Activated T-helper 17 cell treated with anti-CD3 and anti-CD28 coated beads, Interleukin-2, amount 50 U/mL, for 72 hours (primary cell): ENCODE results near the gene OPRD1. TPM values are rescaled to one million over a fixed set of nuclear protein-coding genes. Genes with fewer than 3 reads are reported as not detected.
A peak's percentile ranks its signal among the peaks of the same experiment; 100 is the strongest.
"Not testable (repeated sequence)": the region's sequence is repeated elsewhere in the genome, so short reads cannot be mapped to it uniquely, and the experiment has no call there.

ENCODE experiments used
- ATAC-seq: fragments of 150-1000 bp; cut with Tn5 transposase; replicated peaks from 2 replicates; pipeline ENCODE4 v1.10.0; 2021; ENCODE audit warnings: mild to moderate bottlenecking, moderate library complexity
- H3K27ac Mint-ChIP-seq: one replicate; pipeline ENCODE4 v1.8.0; 2022; ENCODE audit warnings: mixed read lengths
- H3K27me3 Mint-ChIP-seq: one replicate; pipeline ENCODE4 v1.8.0; 2022; ENCODE audit warnings: mixed read lengths
- H3K36me3 Mint-ChIP-seq: one replicate; pipeline ENCODE4 v1.8.0; 2022; ENCODE audit warnings: low read depth, mild to moderate bottlenecking, mixed read lengths
- H3K4me1 Mint-ChIP-seq: one replicate; pipeline ENCODE4 v1.8.0; 2022; ENCODE audit warnings: mixed read lengths
- H3K4me3 Mint-ChIP-seq: one replicate; pipeline ENCODE4 v1.8.0; 2022; ENCODE audit warnings: mild to moderate bottlenecking, mixed read lengths
- H3K9me3 Mint-ChIP-seq: one replicate; pipeline ENCODE4 v1.8.0; 2022; ENCODE audit warnings: mixed read lengths
- total RNA-seq, 2 donors: library from RNA; stranded (reverse); gene quantifications; one replicate each; pipeline ENCODE4 v1.2.3, GENCODE V29; 2022

OPRD1 gene
- total RNA-seq, 2 donors from 2014 or later = not detected

- not testable (repeated sequence) for H3K4me1 Mint-ChIP-seq, H3K9me3 Mint-ChIP-seq, H3K27ac Mint-ChIP-seq, H3K4me3 Mint-ChIP-seq, ATAC-seq, H3K36me3 Mint-ChIP-seq
- H3K27me3 Mint-ChIP-seq = peaks cover 11% of the 10 kb centered on the region
Observed at GRCh38 chr1:28847207-28847606, 35.2 kb downstream of the OPRD1 start.

- ATAC-seq = no peak
- H3K4me1 Mint-ChIP-seq = peaks cover 9% of the 10 kb centered on the region
- H3K9me3 Mint-ChIP-seq = no peaks in the 10 kb centered on the region
- no peaks in the 10 kb centered on the region for H3K36me3 Mint-ChIP-seq
- no peak overlapping the region for H3K27ac Mint-ChIP-seq
- peaks cover 11% of the 10 kb centered on the region for H3K27me3 Mint-ChIP-seq
- H3K4me3 Mint-ChIP-seq = no peak overlapping the region
Observed at GRCh38 chr1:28848416-28848815, 36.4 kb downstream of the OPRD1 start.

GRCh38 chr1:28853093-28853742 lies 41.2 kb downstream of the OPRD1 start:
- Mint-ChIP-seq H3K36me3 (no peaks in the 10 kb centered on the region), H3K4me3 (no peak overlapping the region), H3K27ac (no peak overlapping the region), H3K9me3 (no peaks in the 10 kb centered on the region), H3K27me3 (peaks cover 17% of the 10 kb centered on the region), H3K4me1 (peaks cover 4% of the 10 kb centered on the region)
- ATAC-seq = no peak

- not testable (repeated sequence) for ATAC-seq, H3K9me3 Mint-ChIP-seq, H3K4me3 Mint-ChIP-seq, H3K27ac Mint-ChIP-seq, H3K36me3 Mint-ChIP-seq, H3K4me1 Mint-ChIP-seq
- peaks cover 13% of the 10 kb centered on the region for H3K27me3 Mint-ChIP-seq
Observed at GRCh38 chr1:28854406-28854805, 42.4 kb downstream of the OPRD1 start.

- Mint-ChIP-seq H3K27ac (peak overlapping the region; percentile 62), H3K9me3 (no peaks in the 10 kb centered on the region), H3K27me3 (peaks cover 13% of the 10 kb centered on the region), H3K4me3 (no peak overlapping the region), H3K4me1 (no peaks in the 10 kb centered on the region), H3K36me3 (no peaks in the 10 kb centered on the region)
- no peak for ATAC-seq
Observed at GRCh38 chr1:28855046-28855445, 43.1 kb downstream of the OPRD1 start.

- no peaks in the 10 kb centered on the region for H3K36me3 Mint-ChIP-seq
- H3K27ac Mint-ChIP-seq = no peak overlapping the region
- H3K27me3 Mint-ChIP-seq = peaks cover 13% of the 10 kb centered on the region
- ATAC-seq = no peak
- no peaks in the 10 kb centered on the region for H3K4me1 Mint-ChIP-seq
- no peak overlapping the region for H3K4me3 Mint-ChIP-seq
- H3K9me3 Mint-ChIP-seq = no peaks in the 10 kb centered on the region
Observed at GRCh38 chr1:28855469-28855951, 43.5 kb downstream of the OPRD1 start.

GRCh38 chr1:28855969-28856368 lies 44.0 kb downstream of the OPRD1 start:
- H3K4me3 Mint-ChIP-seq = no peak overlapping the region
- H3K36me3 Mint-ChIP-seq = no peaks in the 10 kb centered on the region
- peaks cover 10% of the 10 kb centered on the region for H3K27me3 Mint-ChIP-seq
- no peak for ATAC-seq
- H3K27ac Mint-ChIP-seq = no peak overlapping the region
- no peaks in the 10 kb centered on the region for H3K9me3 Mint-ChIP-seq
- no peaks in the 10 kb centered on the region for H3K4me1 Mint-ChIP-seq

GRCh38 chr1:28860332-28861073 lies 48.5 kb downstream of the OPRD1 start:
- Mint-ChIP-seq H3K4me3 (no peak overlapping the region), H3K4me1 (no peaks in the 10 kb centered on the region), H3K36me3 (no peaks in the 10 kb centered on the region), H3K27ac (no peak overlapping the region), H3K27me3 (no peaks in the 10 kb centered on the region), H3K9me3 (no peaks in the 10 kb centered on the region)
- ATAC-seq = no peak

- no peaks in the 10 kb centered on the region for H3K9me3 Mint-ChIP-seq
- no peaks in the 10 kb centered on the region for H3K4me1 Mint-ChIP-seq
- no peak overlapping the region for H3K4me3 Mint-ChIP-seq
- no peaks in the 10 kb centered on the region for H3K27me3 Mint-ChIP-seq
- H3K27ac Mint-ChIP-seq = no peak overlapping the region
- no peak for ATAC-seq
- H3K36me3 Mint-ChIP-seq = no peaks in the 10 kb centered on the region
Observed at GRCh38 chr1:28862571-28863403, 50.8 kb downstream of the OPRD1 start.

- Mint-ChIP-seq H3K4me1 (no peaks in the 10 kb centered on the region), H3K4me3 (no peak overlapping the region), H3K9me3 (no peaks in the 10 kb centered on the region), H3K36me3 (no peaks in the 10 kb centered on the region), H3K27me3 (peaks cover 2% of the 10 kb centered on the region), H3K27ac (no peak overlapping the region)
- no peak for ATAC-seq
Observed at GRCh38 chr1:28864695-28865094, 52.7 kb downstream of the OPRD1 start.

GRCh38 chr1:28865997-28866650 lies 54.2 kb downstream of the OPRD1 start:
- no peak overlapping the region for H3K4me3 Mint-ChIP-seq
- H3K27me3 Mint-ChIP-seq = peaks cover 4% of the 10 kb centered on the region
- no peak overlapping the region for H3K27ac Mint-ChIP-seq
- no peaks in the 10 kb centered on the region for H3K4me1 Mint-ChIP-seq
- H3K9me3 Mint-ChIP-seq = no peaks in the 10 kb centered on the region
- H3K36me3 Mint-ChIP-seq = no peaks in the 10 kb centered on the region
- ATAC-seq = no peak

- Mint-ChIP-seq H3K36me3 (no peaks in the 10 kb centered on the region), H3K4me3 (no peak overlapping the region), H3K9me3 (no peaks in the 10 kb centered on the region), H3K27ac (no peak overlapping the region), H3K4me1 (no peaks in the 10 kb centered on the region), H3K27me3 (peaks cover 8% of the 10 kb centered on the region)
- ATAC-seq = no peak
Observed at GRCh38 chr1:28867850-28868249, 55.9 kb downstream of the OPRD1 start.

- H3K27me3 Mint-ChIP-seq = peaks cover 8% of the 10 kb centered on the region
- no peaks in the 10 kb centered on the region for H3K36me3 Mint-ChIP-seq
- no peak for ATAC-seq
- H3K9me3 Mint-ChIP-seq = no peaks in the 10 kb centered on the region
- no peak overlapping the region for H3K4me3 Mint-ChIP-seq
- no peaks in the 10 kb centered on the region for H3K4me1 Mint-ChIP-seq
- H3K27ac Mint-ChIP-seq = no peak overlapping the region
Observed at GRCh38 chr1:28869952-28870351, 58.0 kb downstream of the OPRD1 start.

- no peak for ATAC-seq
- H3K36me3 Mint-ChIP-seq = no peaks in the 10 kb centered on the region
- no peak overlapping the region for H3K27ac Mint-ChIP-seq
- no peaks in the 10 kb centered on the region for H3K4me1 Mint-ChIP-seq
- H3K9me3 Mint-ChIP-seq = no peaks in the 10 kb centered on the region
- peaks cover 8% of the 10 kb centered on the region for H3K27me3 Mint-ChIP-seq
- no peak overlapping the region for H3K4me3 Mint-ChIP-seq
Observed at GRCh38 chr1:28871631-28872401, 59.8 kb downstream of the OPRD1 start.
